GM10266 (cell line): Measurements from ENCODE around the gene GSTO2.
"Not testable (repeated sequence)": the region's sequence is repeated elsewhere in the genome, so short reads cannot be mapped to it uniquely, and the experiment has no call there.

Source experiments
- DNase-seq: peaks from one replicate; pipeline ENCODE4 v3.0.0; 2012; ENCODE audit errors: extremely low spot score
- CTCF ChIP-seq: IDR thresholded peaks from 2 replicates; pipeline ENCODE4 v1.5.1; 2012; ENCODE audit warnings: mild to moderate bottlenecking, low read depth; ENCODE audit not compliant: control insufficient read depth, insufficient read depth; ENCODE audit errors: missing control alignments

Gene GSTO2

GRCh38 chr10:104233817-104234216 is 35.2 kb upstream of the GSTO2 start:
- DNase-seq: no peak

GRCh38 chr10:104234934-104235333 is 34.0 kb upstream of the GSTO2 start:
- no peak for TF ChIP-seq CTCF
- DNase-seq: no peak

More at GRCh38 chr10:104233817-104234216, 35.2 kb upstream of the GSTO2 start:
- TF ChIP-seq CTCF: no peak

- TF ChIP-seq CTCF: no peak
- DNase-seq: no peak
Observed at GRCh38 chr10:104235801-104236200, 33.2 kb upstream of the GSTO2 start.

GRCh38 chr10:104240078-104240477 is 28.9 kb upstream of the GSTO2 start:
- no peak for TF ChIP-seq CTCF
- no peak for DNase-seq

- no peak for DNase-seq
- no peak for TF ChIP-seq CTCF
Observed at GRCh38 chr10:104242545-104242944, 26.4 kb upstream of the GSTO2 start.

- not testable (repeated sequence) for DNase-seq
Observed at GRCh38 chr10:104243009-104243408, 26.0 kb upstream of the GSTO2 start.

GRCh38 chr10:104243512-104243911 is 25.5 kb upstream of the GSTO2 start:
- no peak for DNase-seq
- no peak for TF ChIP-seq CTCF

GRCh38 chr10:104245066-104245632 is 23.8 kb upstream of the GSTO2 start:
- no peak for TF ChIP-seq CTCF

More at GRCh38 chr10:104245066-104245632, 23.8 kb upstream of the GSTO2 start:
- no peak for DNase-seq
